Fibroblast of the aortic adventitia (primary cell): ENCODE results near the gene ST6GALNAC1. TPM values are rescaled to one million over a fixed set of nuclear protein-coding genes. Genes with fewer than 3 reads are reported as not detected.
A peak's percentile ranks its signal among the peaks of the same experiment; 100 is the strongest.

Experiments
- DNase-seq: peaks from one replicate; pipeline ENCODE4 v3.0.0-alpha.2; 2010; ENCODE audit warnings: low read depth
- H3K4me3 ChIP-seq: 2 replicates; pipeline ENCODE4 v1.5.1; 2011; ENCODE audit warnings: low read depth, mild to moderate bottlenecking, control low read depth, low read length, moderate library complexity
- CTCF ChIP-seq: IDR thresholded peaks from 2 replicates; pipeline ENCODE4 v1.5.1; 2011; ENCODE audit warnings: mild to moderate bottlenecking, low read length, control low read depth, inconsistent platforms; ENCODE audit not compliant: insufficient read depth
- total RNA-seq: library from RNA; depleted of rRNA; stranded (reverse); fragments of >200 nt; gene quantifications from 2 replicates; pipeline ENCODE4 v1.2.3, GENCODE V29; 2012; ENCODE audit warnings: low replicate concordance

The ST6GALNAC1 gene
- total RNA-seq, 1 donor = not detected

GRCh38 chr17:76682296-76682695, 38.7 kb upstream of the ST6GALNAC1 start:
- DNase-seq = peak; percentile 97
- no peak for TF ChIP-seq CTCF
- no peak overlapping the region for H3K4me3 ChIP-seq

GRCh38 chr17:76681222-76682137, 37.9 kb upstream of the ST6GALNAC1 start:
- peak; percentile 78 for DNase-seq
- TF ChIP-seq CTCF = peak; percentile 83
- no peak overlapping the region for H3K4me3 ChIP-seq

GRCh38 chr17:76679239-76679638, 35.7 kb upstream of the ST6GALNAC1 start:
- TF ChIP-seq CTCF = no peak
- H3K4me3 ChIP-seq = no peak overlapping the region
- DNase-seq = no peak

- H3K4me3 ChIP-seq = no peak overlapping the region
- no peak for DNase-seq
- no peak for TF ChIP-seq CTCF
Measured at GRCh38 chr17:76678330-76678729, 34.8 kb upstream of the ST6GALNAC1 start.

GRCh38 chr17:76677406-76677805, 33.8 kb upstream of the ST6GALNAC1 start:
- TF ChIP-seq CTCF = no peak
- no peak for DNase-seq
- no peak overlapping the region for H3K4me3 ChIP-seq

- no peak overlapping the region for H3K4me3 ChIP-seq
- DNase-seq = no peak
- no peak for TF ChIP-seq CTCF
Measured at GRCh38 chr17:76676629-76677028, 33.1 kb upstream of the ST6GALNAC1 start.

- no peak for TF ChIP-seq CTCF
- H3K4me3 ChIP-seq = no peak overlapping the region
- DNase-seq = no peak
Measured at GRCh38 chr17:76675648-76676047, 32.1 kb upstream of the ST6GALNAC1 start.
